HEK293 (cell line): ENCODE measurements around the gene SPCS2.
A peak's percentile ranks its signal among the peaks of the same experiment; 100 is the strongest.
"Not testable (repeated sequence)": the region's sequence is repeated elsewhere in the genome, so short reads cannot be mapped to it uniquely, and the experiment has no call there.

ENCODE experiments used
- CTCF ChIA-PET: fragments of 350-600 bp; formaldehyde crosslinking; extraction: SDS; loops from one replicate; lab custom pipeline; 2021; ENCODE audit warnings: antibody characterized with exemption; lab: Yijun Ruan, JAX
- POLR2A ChIA-PET: fragments of 300-600 bp; formaldehyde crosslinking; extraction: SDS; loops from one replicate; lab custom pipeline; 2020; ENCODE audit warnings: antibody characterized with exemption, inconsistent platforms; lab: Yijun Ruan, JAX
- H3K27ac ChIP-seq: fragments of 200-500 bp; sonication (Bioruptor generic); 2 replicates; pipeline ENCODE4 v1.5.1; 2014; ENCODE audit warnings: low read depth, low read length, control low read depth, inconsistent platforms; ENCODE audit errors: extremely low read depth
- H3K36me3 ChIP-seq, 2 experiments: fragments of 200-500 bp in 1 of 2; sonication (Bioruptor generic) in 1 of 2; 1 replicate in 1 of 2; 2 replicates in 1 of 2; pipeline ENCODE4 v1.5.1; 2014 to 2017; ENCODE audit warnings: inconsistent platforms in 2 of 2, low read length in 2 of 2; ENCODE audit not compliant: control insufficient read depth in 2 of 2, insufficient read depth in 1 of 2
- H3K4me1 ChIP-seq: fragments of 200-500 bp; sonication (Bioruptor generic); 2 replicates; pipeline ENCODE4 v1.5.1; 2014; ENCODE audit warnings: mild to moderate bottlenecking, low read length, inconsistent platforms; ENCODE audit not compliant: control insufficient read depth, insufficient read depth
- H3K4me3 ChIP-seq: 2 replicates; pipeline ENCODE4 v1.5.1; 2011; ENCODE audit warnings: low read depth, mild to moderate bottlenecking, control low read depth, low read length, moderate library complexity
- H3K9me3 ChIP-seq: fragments of 200-500 bp; sonication (Bioruptor generic); 2 replicates; pipeline ENCODE4 v1.5.1; 2014; ENCODE audit warnings: low read depth, low read length, inconsistent platforms; ENCODE audit not compliant: control insufficient read depth, insufficient read depth
- BCL11B ChIP-seq: fragments of 450-650 bp; formaldehyde crosslinking; IDR thresholded peaks from 2 replicates; pipeline ENCODE4 v1.5.1; 2016; ENCODE audit warnings: low read depth, missing biosample characterization, missing genetic modification characterization
- GFI1B ChIP-seq: fragments of 450-650 bp; formaldehyde crosslinking; IDR thresholded peaks from 2 replicates; pipeline ENCODE4 v1.5.1; 2016; ENCODE audit warnings: missing biosample characterization, missing genetic modification characterization
- HIC1 ChIP-seq: fragments of 450-650 bp; formaldehyde crosslinking; IDR thresholded peaks from 2 replicates; pipeline ENCODE4 v1.5.1; 2016; ENCODE audit warnings: missing biosample characterization, missing genetic modification characterization
- MZF1 ChIP-seq: fragments of 450-650 bp; formaldehyde crosslinking; IDR thresholded peaks from 2 replicates; pipeline ENCODE4 v1.5.1; 2017; ENCODE audit warnings: missing biosample characterization, missing genetic modification characterization, borderline replicate concordance
- OSR2 ChIP-seq: fragments of 450-650 bp; formaldehyde crosslinking; IDR thresholded peaks from 2 replicates; pipeline ENCODE4 v1.5.1; 2016; ENCODE audit warnings: missing biosample characterization, missing genetic modification characterization
- PATZ1 ChIP-seq: fragments of 450-650 bp; formaldehyde crosslinking; IDR thresholded peaks from 2 replicates; pipeline ENCODE4 v1.5.1; 2016; ENCODE audit warnings: missing biosample characterization, missing genetic modification characterization
- PRDM1 ChIP-seq: fragments of 450-650 bp; formaldehyde crosslinking; IDR thresholded peaks from 2 replicates; pipeline ENCODE4; 2016; ENCODE audit warnings: missing biosample characterization, missing genetic modification characterization
- SP3 ChIP-seq: fragments of 450-650 bp; formaldehyde crosslinking; IDR thresholded peaks from 2 replicates; pipeline ENCODE4 v1.5.1; 2016; ENCODE audit warnings: missing biosample characterization, missing genetic modification characterization
- YY1 ChIP-seq: fragments of 450-650 bp; formaldehyde crosslinking; IDR thresholded peaks from 2 replicates; pipeline ENCODE4 v1.5.1; 2018; ENCODE audit warnings: missing biosample characterization, missing genetic modification characterization
- ZBTB7A ChIP-seq: fragments of 450-650 bp; formaldehyde crosslinking; IDR thresholded peaks from 2 replicates; pipeline ENCODE4 v1.5.1; 2016; ENCODE audit warnings: low read depth, missing biosample characterization, missing genetic modification characterization
- ZFP37 ChIP-seq: fragments of 450-650 bp; formaldehyde crosslinking; IDR thresholded peaks from 2 replicates; pipeline ENCODE4 v1.5.1; 2016; ENCODE audit warnings: missing biosample characterization, missing genetic modification characterization
- ZNF175 ChIP-seq: fragments of 450-650 bp; formaldehyde crosslinking; IDR thresholded peaks from 2 replicates; pipeline ENCODE4 v1.5.1; 2016; ENCODE audit warnings: missing biosample characterization, missing genetic modification characterization
- ZNF214 ChIP-seq: fragments of 450-650 bp; formaldehyde crosslinking; IDR thresholded peaks from 2 replicates; pipeline ENCODE4 v1.5.1; 2017; ENCODE audit warnings: missing biosample characterization, mild to moderate bottlenecking, missing genetic modification characterization, borderline replicate concordance
- ZNF266 ChIP-seq: fragments of 450-650 bp; formaldehyde crosslinking; IDR thresholded peaks from 2 replicates; pipeline ENCODE4 v1.5.1; 2016; ENCODE audit warnings: missing biosample characterization, missing genetic modification characterization, low read depth
- ZNF394 ChIP-seq: fragments of 450-650 bp; formaldehyde crosslinking; IDR thresholded peaks from 2 replicates; pipeline ENCODE4 v1.5.1; 2016; ENCODE audit warnings: missing biosample characterization, missing genetic modification characterization, mild to moderate bottlenecking, moderate library complexity, borderline replicate concordance
- ZNF449 ChIP-seq: fragments of 450-650 bp; formaldehyde crosslinking; IDR thresholded peaks from 2 replicates; pipeline ENCODE4 v1.5.1; 2017; ENCODE audit warnings: missing biosample characterization, mild to moderate bottlenecking, missing genetic modification characterization, moderate library complexity
- ZNF501 ChIP-seq: fragments of 450-650 bp; formaldehyde crosslinking; IDR thresholded peaks from 2 replicates; pipeline ENCODE4 v1.5.1; 2016; ENCODE audit warnings: missing biosample characterization, missing genetic modification characterization
- ZNF596 ChIP-seq: fragments of 450-650 bp; IDR thresholded peaks from 2 replicates; pipeline ENCODE4 v1.5.0; 2018; ENCODE audit warnings: missing biosample characterization, mild to moderate bottlenecking, missing genetic modification characterization, moderate library complexity
- ZNF701 ChIP-seq: fragments of 450-650 bp; formaldehyde crosslinking; IDR thresholded peaks from 2 replicates; pipeline ENCODE4 v1.5.1; 2016; ENCODE audit warnings: missing biosample characterization, missing genetic modification characterization
- ZNF791 ChIP-seq: fragments of 450-650 bp; formaldehyde crosslinking; IDR thresholded peaks from 2 replicates; pipeline ENCODE4 v1.5.1; 2016; ENCODE audit warnings: missing biosample characterization, missing genetic modification characterization

The SPCS2 gene

GRCh38 chr11:74956397-74957015, 7.4 kb downstream of the SPCS2 start:
- H3K4me1 ChIP-seq, result no peaks in the 10 kb centered on the region
- TF ChIP-seq GFI1B (tag by site-specific recombination) (no peak), YY1 (no peak), MZF1 (tag by site-specific recombination) (0 out of 2 replicates have a peak, but pooled peaks have one; percentile 14)
- no peak overlapping the region for H3K27ac ChIP-seq
- POLR2A ChIA-PET, result interaction anchor here (1.1 kb wide), 1 partner anchor 8 kb away, joined by 3 read pairs; no protein-coding TSS in a partner anchor
- H3K9me3 ChIP-seq, result no peaks in the 10 kb centered on the region
- peaks cover 4 to 18% of the 10 kb centered on the region in 2 experiments; a peak in 2 of 3 replicates for H3K36me3 ChIP-seq
- H3K4me3 ChIP-seq, result no peak overlapping the region
- CTCF ChIA-PET, result interaction anchor here (1.2 kb wide), 1 partner anchor 285 kb away, joined by 4 read pairs; no protein-coding TSS in a partner anchor

- ChIA-PET CTCF (interaction anchor here (0.5 kb wide), 1 partner anchor 27 kb away, joined by 5 read pairs; no protein-coding TSS in a partner anchor), POLR2A (no interaction called here)
- Histone ChIP-seq H3K36me3 (peaks cover 4 to 13% of the 10 kb centered on the region in 2 experiments; a peak in 2 of 3 replicates), H3K27ac (no peak overlapping the region), H3K9me3 (no peaks in the 10 kb centered on the region), H3K4me1 (no peaks in the 10 kb centered on the region; the same call in 1 of the 2 replicates), H3K4me3 (no peak overlapping the region)
- TF ChIP-seq ZNF175 (tag by site-specific recombination) (no peak), ZBTB7A (tag by site-specific recombination) (no peak), PATZ1 (tag by site-specific recombination) (no peak), ZNF214 (tag by site-specific recombination) (no peak), ZNF596 (no peak), PRDM1 (no peak), ZFP37 (no peak), ZNF449 (tag by site-specific recombination) (no peak), ZNF266 (no peak), ZNF394 (tag by site-specific recombination) (no peak), OSR2 (tag by site-specific recombination) (no peak), ZNF701 (tag by site-specific recombination) (no peak), ZNF501 (tag by site-specific recombination) (no peak), ZNF791 (no peak), SP3 (tag by site-specific recombination) (no peak), BCL11B (no peak), HIC1 (tag by site-specific recombination) (no peak)
- TF ChIP-seq, all 188 proteins: peak for 0
Observed at GRCh38 chr11:74957937-74958629, 9.0 kb downstream of the SPCS2 start.

GRCh38 chr11:74960128-74960527, 11.1 kb downstream of the SPCS2 start:
- POLR2A ChIA-PET, result interaction anchor here (1.8 kb wide), 1 partner anchor 11 kb away, joined by 4 read pairs; the partner anchor contains the start of genes SPCS2 and XRRA1

More at GRCh38 chr11:74960128-74960527, 11.1 kb downstream of the SPCS2 start:
- H3K9me3 ChIP-seq, H3K4me3 ChIP-seq, CTCF ChIA-PET, H3K36me3 ChIP-seq, H3K27ac ChIP-seq, H3K4me1 ChIP-seq: not testable (repeated sequence)
